ENCODE results near the gene CDK16. TPM values are rescaled to one million over a fixed set of nuclear protein-coding genes. Genes with fewer than 3 reads are reported as not detected.

The CDK16 gene
- total and polyA plus RNA-seq, 9 of the 15 experiments (the other 6 are each of a cell fraction or from before 2014, with no cell fraction given), result 3.9 to 104 (median 57.5) TPM

GRCh38 chrX:47222751-47223350, 4.4 kb downstream of the CDK16 start:
- Histone ChIP-seq H3K4me1 (replicated peaks in 1 of 2; ENCODE audit: control insufficient read depth in 2 of 2, insufficient read depth in 2 of 2, low read length in 2 of 2) (peaks cover 12 to 24% of the 10 kb centered on the region in 2 experiments; a peak in 4 of 5 replicates), H3K4me2 (ENCODE audit: insufficient read depth, low read length) (no peak overlapping the region), H3K9me1 (ENCODE audit: control insufficient read depth, insufficient read depth, low read length) (peaks cover 7% of the 10 kb centered on the region), H4K20me1 (replicated peaks; ENCODE audit: control insufficient read depth, insufficient read depth, low read length) (peaks cover 33% of the 10 kb centered on the region), H3K27me3 (ENCODE audit: control insufficient read depth in 2 of 2, insufficient read depth in 2 of 2, low read length in 2 of 2) (no peaks in the 10 kb centered on the region), H3K9ac (ENCODE audit: insufficient read depth in 1 of 2, low read depth in 2 of 2, low read length in 2 of 2) (no peak overlapping the region), H3K27ac (ENCODE audit: extremely low read depth, low read depth, low read length) (no peak overlapping the region), H2AFZ (ENCODE audit: low read depth, low read length) (no peak overlapping the region), H3K79me2 (ENCODE audit: control insufficient read depth, insufficient read depth, low read length) (peaks cover 46% of the 10 kb centered on the region), H3K4me3 (no peak overlapping the region), H3K36me3 (ENCODE audit: control insufficient read depth, insufficient read depth, low read length) (peaks cover 75% of the 10 kb centered on the region; the same call in 2 of the 3 replicates), H3K9me3 (replicated peaks; ENCODE audit: control insufficient read depth, insufficient read depth, low read depth, low read length) (no peaks in the 10 kb centered on the region)
- intact Hi-C loops (cut with micrococcal nuclease), result no loop called here
- ATAC-seq (no peak), FAIRE-seq (no peak), DNase-seq (ENCODE audit: extremely low read depth in 1 of 4, low spot score in 3 of 4) (peak in 3 of 4 experiments; percentile 10 to 49 (median 48))
- BruUV-seq (replicated peaks), result no TSS peak
- WGBS (ENCODE audit: insufficient coverage, low coverage, missing lambda C conversion rate), result 90% methylated on average over 6 of the region's 10 CpGs
- in situ Hi-C loops (cut with MboI), result no loop called here
- CTCF ChIA-PET (ENCODE audit: low intra/inter-chr PET ratio), result no interaction called here
- POLR2A ChIA-PET, result interaction anchor here (2.1 kb wide), 1 partner anchor 10 kb away, joined by 10 read pairs; the partner anchor contains the start of gene USP11
- TF ChIP-seq HMG20A (CRISPR knock-in tag; conservative IDR thresholded peaks at IDR 0.05) (no peak), GATAD2A (IDR thresholded peaks at IDR 0.05) (no peak), ZNF740 (CRISPR knock-in tag; IDR thresholded peaks at IDR 0.05) (no peak), ZNF740 (tag; IDR thresholded peaks at IDR 0.05) (0 out of 4 replicates have a peak, but pooled peaks of 1 of the 2 experiments have one; percentile 48), RFX1 (IDR thresholded peaks at IDR 0.05) (peak; percentile 79)
